GM18858 (cell line): ENCODE results near the gene CCL25.
"Not testable (repeated sequence)": the region's sequence is repeated elsewhere in the genome, so short reads cannot be mapped to it uniquely, and the experiment has no call there.

Experiments
- ATAC-seq: cut with Tn5 transposase; IDR thresholded peaks from one replicate; pipeline ENCODE4 v1.9.1; 2021; ENCODE audit not compliant: unreplicated experiment

Gene CCL25

GRCh38 chr19:8084152-8084551 lies 31.6 kb downstream of the CCL25 start:
- no peak for ATAC-seq

- ATAC-seq, result no peak
Measured at GRCh38 chr19:8085598-8086408, 33.2 kb downstream of the CCL25 start.

- ATAC-seq, result no peak
Measured at GRCh38 chr19:8086849-8087248, 34.3 kb downstream of the CCL25 start.

- no peak for ATAC-seq
Measured at GRCh38 chr19:8087876-8088275, 35.3 kb downstream of the CCL25 start.

GRCh38 chr19:8088752-8089663 lies 36.4 kb downstream of the CCL25 start:
- ATAC-seq, result no peak

- ATAC-seq, result no peak
Measured at GRCh38 chr19:8089664-8090601, 37.4 kb downstream of the CCL25 start.

GRCh38 chr19:8090950-8091349 lies 38.4 kb downstream of the CCL25 start:
- ATAC-seq, result no peak

- ATAC-seq, result no peak
Measured at GRCh38 chr19:8093740-8094139, 41.2 kb downstream of the CCL25 start.

- no peak for ATAC-seq
Measured at GRCh38 chr19:8094336-8094735, 41.8 kb downstream of the CCL25 start.

- no peak for ATAC-seq
Measured at GRCh38 chr19:8095354-8095886, 42.9 kb downstream of the CCL25 start.

- ATAC-seq, result no peak
Measured at GRCh38 chr19:8096071-8096470, 43.5 kb downstream of the CCL25 start.

- ATAC-seq, result no peak
Measured at GRCh38 chr19:8097198-8097597, 44.6 kb downstream of the CCL25 start.

- no peak for ATAC-seq
Measured at GRCh38 chr19:8097681-8098567, 45.4 kb downstream of the CCL25 start.

GRCh38 chr19:8101311-8101710 lies 48.8 kb downstream of the CCL25 start:
- no peak for ATAC-seq

GRCh38 chr19:8101910-8102309 lies 49.4 kb downstream of the CCL25 start:
- not testable (repeated sequence) for ATAC-seq

- ATAC-seq, result no peak
Measured at GRCh38 chr19:8105471-8105870, 52.9 kb downstream of the CCL25 start.

- ATAC-seq, result no peak
Measured at GRCh38 chr19:8107301-8107903, 54.8 kb downstream of the CCL25 start.

- ATAC-seq, result no peak
Measured at GRCh38 chr19:8108560-8109445, 56.2 kb downstream of the CCL25 start.
